Cortex of kidney (tissue), 1 donor: ENCODE measurements around the gene PRPSAP2.
"Not testable (repeated sequence)": the region's sequence is repeated elsewhere in the genome, so short reads cannot be mapped to it uniquely, and the experiment has no call there.

Source experiments
- DNase-seq: peaks from one replicate; lab custom pipeline; 2025; lab: John Stamatoyannopoulos, UW

Gene PRPSAP2

DNA sequence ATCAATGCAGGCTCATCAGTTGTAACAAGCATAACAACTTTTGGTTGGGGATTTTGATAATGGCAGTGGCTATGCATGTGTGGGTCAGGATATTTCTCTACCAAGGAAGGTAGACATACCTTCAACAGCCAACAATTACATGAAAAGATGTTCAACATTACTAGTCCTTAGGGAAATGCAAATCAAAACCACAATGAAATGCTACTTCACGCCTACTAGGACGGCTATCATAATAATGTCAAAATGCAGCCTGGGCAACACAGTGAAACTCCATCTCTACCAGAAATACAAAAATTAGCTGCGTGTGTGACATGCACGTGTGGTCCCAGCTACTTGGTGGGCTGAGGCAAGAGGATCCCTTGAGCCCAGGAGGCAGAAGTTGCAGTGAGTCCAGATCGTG is 86.7 kb downstream of the PRPSAP2 start:
- DNase-seq: no peak

DNA sequence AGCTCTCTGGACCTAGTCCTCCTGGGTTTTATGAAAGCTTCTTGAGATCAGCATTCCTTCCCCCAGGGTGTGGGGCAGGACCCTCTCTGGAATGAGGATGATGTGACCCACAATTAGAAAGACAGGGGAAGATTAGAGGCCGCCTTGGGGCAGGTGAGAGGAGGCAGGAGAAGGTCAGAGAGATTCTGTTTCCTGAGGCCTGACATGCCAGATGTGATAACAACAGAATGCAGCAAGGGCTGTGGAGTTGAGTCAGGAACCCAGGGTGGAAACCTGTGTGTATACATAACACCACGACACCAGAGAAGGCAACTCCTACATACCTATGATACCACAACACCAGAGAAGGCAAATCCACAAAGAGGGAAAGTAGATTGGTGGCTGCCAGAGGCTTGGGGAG is 88.6 kb downstream of the PRPSAP2 start:
- DNase-seq: no peak

DNA sequence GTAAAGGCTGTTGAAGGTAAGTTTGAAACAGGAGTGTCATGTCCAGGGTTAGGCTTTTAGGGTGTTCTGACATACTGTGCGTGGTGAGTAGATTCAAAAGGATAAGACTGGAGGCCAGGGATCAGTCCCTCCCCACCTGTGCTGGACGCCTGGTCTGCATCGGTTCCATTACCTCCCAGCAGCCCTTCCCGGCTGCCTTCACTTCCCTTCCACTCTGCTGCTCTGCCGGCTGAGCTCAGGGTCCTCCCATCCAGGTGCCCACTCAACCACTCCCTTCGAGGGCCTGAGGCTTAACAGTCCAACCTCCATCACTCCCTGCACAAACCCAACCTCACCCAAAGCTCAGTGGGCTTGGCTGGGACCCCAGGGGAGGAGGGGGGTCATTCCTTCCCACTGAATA is 89.9 kb downstream of the PRPSAP2 start:
- no peak for DNase-seq

DNA sequence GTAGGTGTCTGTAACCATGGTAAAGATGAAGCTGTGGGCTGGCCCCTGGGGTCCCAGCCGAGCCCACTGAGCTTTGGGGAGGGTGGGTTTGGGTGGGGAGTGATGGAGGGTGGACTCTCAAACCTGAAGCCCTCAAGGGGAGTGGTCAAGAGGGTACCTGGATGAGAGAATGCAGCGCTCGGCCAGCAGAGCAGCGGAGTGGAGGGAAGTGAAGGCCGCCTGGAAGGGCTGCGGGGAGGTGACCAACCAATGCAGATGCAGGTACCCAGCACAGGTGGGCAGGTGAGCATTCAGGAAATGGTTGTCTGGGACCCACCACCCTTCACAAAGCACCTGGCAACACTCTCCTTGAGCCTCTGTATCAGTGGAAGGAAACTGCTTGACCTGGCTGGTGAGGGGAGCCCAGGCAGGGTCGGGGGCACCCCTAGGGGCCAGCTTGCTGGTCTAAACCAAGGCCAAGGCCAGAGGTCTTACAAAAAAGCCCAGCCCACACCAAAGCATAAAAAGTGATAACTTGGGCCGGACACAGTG is 90.6 kb downstream of the PRPSAP2 start:
- DNase-seq: no peak

DNA sequence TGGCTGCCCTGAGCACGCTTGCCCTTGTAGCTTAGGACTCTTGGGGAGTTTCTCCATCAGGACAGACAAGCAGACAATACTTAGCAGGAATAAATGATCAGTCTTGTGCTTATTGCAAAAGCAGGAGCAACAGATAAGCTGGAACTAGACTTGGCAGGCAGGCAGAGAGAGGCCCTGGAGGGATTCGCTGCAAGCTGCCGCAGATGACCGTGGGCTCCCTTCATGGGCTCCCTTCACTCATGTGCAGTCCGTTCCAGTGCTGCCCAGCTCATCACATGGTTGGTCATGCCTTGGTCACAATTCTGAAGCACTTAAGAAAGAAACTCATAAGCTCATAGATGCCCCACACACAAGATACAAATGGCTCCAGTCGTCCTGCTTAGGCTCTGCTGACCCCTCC is 91.6 kb downstream of the PRPSAP2 start:
- no peak for DNase-seq

DNA sequence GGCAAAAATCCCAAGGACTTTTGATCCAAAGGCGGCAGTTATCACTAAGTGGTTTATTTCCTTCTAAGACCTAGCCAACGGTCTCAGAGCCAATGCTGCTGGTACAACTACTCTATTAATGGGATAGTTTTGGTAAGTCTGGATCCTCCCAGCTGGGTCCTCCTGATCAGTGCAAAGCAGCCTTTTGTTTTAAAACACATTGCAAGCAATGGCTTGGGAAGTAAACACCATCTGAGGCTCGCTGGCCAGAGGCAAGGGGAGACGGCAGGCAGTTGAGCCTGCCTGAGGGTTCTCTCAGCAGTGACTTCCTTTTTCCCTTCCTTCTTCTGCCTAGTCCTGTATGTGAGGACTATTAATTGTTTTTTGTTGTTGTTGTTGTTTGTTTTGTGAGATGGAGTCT is 92.4 kb downstream of the PRPSAP2 start:
- DNase-seq: no peak

DNA sequence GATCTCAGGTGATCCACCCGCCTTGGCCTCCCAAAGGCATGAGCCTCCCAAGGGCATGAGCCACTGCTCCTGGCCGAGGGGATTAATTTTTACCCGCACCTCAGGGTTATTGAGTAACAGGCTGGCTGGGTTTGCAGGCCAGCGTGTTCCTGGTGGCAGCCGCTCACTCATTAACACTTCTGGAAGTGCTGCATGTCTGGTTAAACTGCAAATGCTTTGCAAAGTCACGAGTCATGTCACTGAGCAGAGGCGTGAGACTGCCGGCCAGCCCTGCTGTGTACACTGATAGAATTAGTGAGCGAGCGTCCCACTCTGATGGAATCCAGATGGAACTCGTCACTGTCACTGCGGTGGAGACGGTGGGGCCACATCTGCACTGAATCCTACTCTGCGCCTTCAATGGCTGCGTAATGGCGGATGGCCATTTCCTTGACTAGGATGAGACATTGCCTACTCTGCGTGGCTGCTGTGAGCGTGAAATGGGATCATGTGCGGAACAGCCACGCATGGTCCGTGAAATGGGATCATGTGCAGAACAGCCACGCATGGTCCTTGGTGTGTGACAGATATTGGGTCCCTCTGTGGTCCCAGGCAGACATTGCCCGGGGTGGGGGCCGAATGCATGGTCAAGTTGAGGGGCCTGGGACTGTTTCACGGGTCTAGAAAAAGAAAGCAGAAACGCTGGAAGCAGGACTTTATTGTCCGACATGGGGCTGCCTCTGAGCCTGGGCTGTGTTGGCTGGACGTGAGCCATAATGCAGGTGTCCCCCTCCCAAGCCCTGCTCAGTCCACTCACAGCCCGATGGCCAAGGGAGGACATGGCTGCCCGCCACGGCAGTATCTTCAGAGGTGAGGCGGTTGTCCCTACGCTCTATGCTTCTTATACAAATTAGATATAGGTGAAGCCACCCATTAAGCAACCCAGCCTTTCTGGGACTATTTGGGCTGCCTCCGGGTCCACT is 93.3 kb downstream of the PRPSAP2 start:
- DNase-seq: no peak

DNA sequence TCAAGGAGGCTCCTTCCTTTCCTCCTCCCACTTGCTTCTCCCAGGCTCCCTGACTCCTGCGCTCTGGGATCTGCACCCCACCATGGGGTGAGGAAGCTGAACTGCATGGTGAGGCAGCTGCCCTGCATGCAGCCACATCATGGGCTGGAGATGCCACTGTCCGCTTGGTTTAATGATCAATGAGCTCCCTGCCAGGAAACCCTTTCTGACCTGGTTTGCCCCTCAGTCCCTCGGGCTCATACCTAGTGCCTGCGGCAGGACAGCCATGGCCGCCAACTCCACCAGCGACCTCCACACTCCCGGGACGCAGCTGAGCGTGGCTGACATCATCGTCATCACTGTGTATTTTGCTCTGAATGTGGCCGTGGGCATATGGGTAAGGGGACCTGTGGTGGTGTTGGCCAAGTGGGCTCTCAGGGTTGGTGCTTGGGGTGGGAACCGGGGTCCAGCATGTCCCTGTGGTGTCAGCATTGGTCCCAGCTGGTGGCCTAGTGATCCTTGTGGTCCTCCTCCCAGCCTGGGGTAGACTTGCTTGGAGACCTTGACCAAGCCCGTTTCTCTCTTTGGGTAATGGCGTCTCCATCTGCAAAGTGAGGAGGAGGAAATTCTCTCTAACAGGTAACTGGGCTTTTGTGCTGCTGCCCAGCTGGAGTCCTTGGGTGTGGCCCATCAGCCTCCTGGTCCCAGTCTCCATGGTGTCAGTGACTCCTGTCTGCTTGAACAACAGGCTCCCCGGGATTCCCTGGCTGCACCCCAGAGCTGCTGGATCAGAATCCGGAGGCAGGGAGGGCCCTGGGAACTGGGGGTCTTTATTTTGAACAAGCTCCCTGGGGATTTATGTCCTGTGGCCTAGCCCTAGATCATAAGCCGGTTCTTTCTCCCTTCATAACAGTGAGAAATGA is 94.3 kb downstream of the PRPSAP2 start, which contains the start of gene SLC5A10:
Gene SLC5A10, plus strand, starts transcription at position 225 of the 902 bp plus-strand sequence. Its CDS starts 41 bp downstream, at position 266.
- no peak for DNase-seq

DNA sequence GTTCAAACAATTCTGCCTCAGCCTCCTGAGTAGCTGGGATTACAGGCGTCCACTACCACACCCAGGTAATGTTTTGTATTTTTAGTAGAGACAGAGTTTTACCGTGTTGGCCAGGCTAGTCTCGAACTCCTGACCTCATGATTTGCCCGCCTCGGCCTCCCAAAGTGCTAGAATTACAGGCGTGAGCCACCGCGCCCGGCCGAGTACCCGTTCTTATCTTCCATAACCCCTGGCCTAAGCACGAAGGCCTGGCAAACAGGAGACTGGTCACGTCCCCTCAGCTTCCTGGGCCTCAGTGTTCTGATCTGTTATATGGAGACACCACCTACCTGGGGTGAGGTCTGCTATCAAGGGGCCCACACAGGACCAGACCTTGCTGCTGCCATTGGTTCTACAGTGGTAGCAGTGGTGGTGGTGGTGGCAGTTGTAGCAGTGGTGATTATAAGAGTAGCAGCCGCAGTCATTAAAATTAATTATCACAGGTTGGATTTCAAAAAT is 95.3 kb downstream of the PRPSAP2 start:
- no peak for DNase-seq

DNA sequence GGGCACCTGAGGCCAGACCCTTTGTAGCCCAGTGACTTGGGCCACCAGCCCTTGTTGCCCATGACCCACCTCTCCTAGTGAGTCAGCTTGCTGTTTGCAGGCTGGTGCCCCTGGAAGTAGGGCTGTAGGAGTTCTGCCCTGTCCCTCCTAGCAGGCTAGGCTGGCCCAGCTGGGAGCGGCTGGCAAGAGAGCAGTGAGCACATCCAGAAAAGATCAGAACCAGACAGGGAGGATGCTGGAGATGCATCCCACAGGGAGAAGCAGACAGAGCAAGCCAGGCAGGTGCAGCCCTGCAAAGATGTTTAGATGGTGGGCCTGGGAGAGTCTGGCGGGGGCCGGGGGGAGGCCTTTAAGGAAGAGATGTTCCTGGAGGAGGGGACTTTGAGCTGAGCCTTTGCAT is 96.4 kb downstream of the PRPSAP2 start:
- DNase-seq: no peak

DNA sequence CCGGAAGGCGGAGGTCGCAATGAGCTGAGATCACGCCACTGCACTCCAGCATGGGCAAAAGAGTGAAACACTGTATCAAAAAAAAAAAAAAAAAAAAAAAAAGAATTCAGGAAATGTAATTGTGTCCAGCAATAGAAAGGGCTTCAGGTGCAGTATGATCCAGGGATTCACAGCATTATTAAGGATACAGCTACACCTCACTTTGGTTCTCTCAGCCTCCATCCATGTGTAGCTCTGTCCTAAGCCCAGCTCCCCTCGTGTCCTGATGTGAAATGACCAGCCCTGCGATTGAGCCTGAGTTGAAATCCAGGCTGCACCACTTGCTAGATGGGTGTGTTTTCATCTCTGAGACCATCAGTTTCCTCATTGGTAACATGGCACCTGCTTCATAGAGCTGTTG is 97.1 kb downstream of the PRPSAP2 start:
- no peak for DNase-seq

DNA sequence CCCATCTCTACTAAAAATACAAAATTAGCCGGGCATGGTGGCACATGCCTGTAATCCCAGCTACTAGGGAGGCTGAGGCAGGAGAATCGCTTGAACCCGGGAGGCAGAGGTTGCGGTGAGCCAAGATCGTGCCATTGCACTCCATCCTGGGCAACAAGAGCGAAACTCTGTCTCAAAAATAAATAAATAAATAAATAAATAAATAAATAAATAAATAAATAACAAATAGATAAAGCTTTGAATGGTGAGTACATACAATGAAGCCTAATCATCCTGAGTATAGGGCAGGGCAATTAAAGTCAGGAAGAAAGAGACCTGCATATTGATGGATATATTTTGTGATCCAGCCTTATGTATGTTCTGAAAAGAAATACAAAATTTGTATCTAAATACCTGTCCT is 98.1 kb downstream of the PRPSAP2 start:
- DNase-seq: not testable (repeated sequence)

DNA sequence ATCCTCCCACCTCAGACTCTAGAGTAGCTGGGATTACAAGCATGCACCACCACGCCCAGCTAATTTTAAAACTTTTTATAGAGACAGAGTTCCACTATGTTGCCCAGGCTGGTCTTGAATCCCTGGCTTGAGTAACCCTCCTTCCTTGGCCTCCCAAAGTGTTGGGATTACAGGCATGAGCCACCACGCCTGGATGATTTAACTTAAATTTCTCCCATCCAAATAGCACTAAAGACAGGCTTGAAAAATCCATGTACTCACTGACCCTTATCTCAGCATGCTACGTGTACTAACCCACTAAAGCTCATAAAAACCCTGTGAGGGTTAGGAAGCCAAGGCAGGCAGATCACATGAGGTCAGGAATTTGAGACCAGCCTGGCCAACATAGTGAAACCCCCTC is 98.7 kb downstream of the PRPSAP2 start:
- DNase-seq: no peak

DNA sequence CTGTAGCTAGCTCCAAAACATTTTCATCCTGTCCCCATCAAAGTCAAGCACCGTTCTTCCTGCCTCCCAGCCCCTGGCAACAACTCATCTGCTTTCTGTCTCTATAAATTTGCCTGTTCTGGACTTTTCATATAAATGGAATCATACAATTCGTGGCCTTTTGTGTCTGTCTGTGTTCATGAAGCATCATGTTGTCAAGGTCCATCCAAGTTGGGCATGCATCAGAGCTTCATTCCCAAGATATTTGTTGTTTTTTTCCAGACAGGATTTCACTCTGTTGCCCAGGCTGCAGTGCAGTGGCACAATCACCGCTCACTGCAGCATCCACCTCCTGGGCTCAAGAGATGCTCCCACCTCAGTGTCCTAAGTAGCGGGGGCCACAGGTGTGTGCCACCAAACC is 99.9 kb downstream of the PRPSAP2 start:
- DNase-seq: no peak

DNA sequence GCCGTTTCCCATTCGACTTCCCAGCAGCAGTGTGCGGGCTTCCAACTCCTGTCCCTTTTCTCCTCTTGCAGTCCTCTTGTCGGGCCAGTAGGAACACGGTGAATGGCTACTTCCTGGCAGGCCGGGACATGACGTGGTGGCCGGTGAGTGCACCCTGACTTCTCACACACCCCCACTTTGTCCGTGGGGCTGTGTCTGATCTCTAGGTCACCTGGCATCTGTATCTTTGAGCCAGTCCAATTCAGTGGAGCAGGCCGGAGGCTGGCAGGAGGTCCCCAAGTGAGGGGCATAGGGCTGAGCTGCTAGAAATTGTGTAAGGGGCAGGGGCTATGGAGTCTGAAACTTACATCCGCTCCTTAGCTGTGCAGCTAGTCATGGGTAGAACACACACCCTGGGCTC is 100.7 kb downstream of the PRPSAP2 start:
- no peak for DNase-seq

DNA sequence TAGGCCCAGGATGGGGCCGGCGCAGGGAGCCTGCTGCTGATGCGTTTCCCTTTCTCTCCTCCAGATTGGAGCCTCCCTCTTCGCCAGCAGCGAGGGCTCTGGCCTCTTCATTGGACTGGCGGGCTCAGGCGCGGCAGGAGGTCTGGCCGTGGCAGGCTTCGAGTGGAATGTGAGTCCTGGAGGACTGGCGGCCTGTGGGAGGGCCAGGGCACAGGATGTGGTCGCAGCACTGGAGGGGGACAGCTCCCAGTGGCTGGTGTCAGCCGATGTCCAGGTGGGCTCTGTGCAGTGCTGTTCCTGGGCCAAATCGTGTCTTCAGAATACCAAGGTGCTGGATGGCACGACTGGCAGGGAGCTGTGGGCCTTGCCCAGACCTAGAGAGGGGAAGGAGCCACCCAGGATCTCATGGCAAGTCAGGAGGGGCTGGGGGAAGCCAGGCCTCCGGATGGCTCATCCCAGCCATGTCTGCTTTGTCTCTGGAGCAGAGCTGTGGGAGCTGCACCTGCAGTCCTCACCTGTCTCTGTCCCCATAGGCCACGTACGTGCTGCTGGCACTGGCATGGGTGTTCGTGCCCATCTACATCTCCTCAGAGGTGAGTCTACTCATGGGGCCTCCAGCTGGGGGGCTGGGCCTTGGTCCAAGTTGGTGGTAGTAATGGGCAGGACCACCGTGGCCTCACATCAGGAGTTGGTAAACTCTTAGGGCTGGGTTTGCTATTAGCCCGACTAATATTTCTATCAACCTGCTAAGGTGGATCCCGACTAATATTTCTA is 101.3 kb downstream of the PRPSAP2 start:
- DNase-seq: no peak

DNA sequence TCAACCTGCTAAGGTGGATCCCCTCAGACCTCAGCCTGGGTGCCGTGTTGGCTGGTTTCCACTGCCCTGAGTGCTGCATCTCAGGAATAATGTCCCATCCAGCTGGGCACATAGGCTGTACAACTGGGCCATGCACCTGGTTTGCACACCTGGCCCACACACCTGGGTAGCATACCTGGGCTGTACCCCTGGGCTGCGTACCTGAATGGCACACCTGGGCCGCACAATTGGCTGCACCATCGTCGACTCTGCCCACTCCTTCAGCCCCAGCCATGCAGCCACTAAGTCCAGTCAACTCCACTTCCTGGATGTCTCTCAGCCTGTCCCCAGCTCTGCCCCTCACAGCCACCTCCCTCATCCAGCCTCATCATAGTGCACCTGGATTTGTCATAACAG is 101.9 kb downstream of the PRPSAP2 start:
- no peak for DNase-seq

DNA sequence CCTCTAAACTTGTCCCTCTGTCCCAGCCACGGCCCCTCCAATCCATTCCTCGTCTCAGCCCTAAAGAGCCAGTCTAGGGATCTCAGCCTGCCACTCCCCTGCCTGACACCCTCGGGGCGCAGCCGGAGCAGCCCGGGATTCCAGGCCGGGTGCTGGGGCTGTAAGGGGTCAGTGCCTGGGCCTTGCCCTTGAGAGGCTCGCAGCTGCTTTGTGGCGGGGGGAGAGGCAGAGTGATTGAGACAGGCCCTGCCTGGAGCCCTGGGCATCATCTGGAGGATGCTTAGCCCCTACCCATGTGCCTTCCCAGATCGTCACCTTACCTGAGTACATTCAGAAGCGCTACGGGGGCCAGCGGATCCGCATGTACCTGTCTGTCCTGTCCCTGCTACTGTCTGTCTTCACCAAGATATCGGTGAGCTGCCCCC is 102.3 kb downstream of the PRPSAP2 start:
- no peak for DNase-seq

DNA sequence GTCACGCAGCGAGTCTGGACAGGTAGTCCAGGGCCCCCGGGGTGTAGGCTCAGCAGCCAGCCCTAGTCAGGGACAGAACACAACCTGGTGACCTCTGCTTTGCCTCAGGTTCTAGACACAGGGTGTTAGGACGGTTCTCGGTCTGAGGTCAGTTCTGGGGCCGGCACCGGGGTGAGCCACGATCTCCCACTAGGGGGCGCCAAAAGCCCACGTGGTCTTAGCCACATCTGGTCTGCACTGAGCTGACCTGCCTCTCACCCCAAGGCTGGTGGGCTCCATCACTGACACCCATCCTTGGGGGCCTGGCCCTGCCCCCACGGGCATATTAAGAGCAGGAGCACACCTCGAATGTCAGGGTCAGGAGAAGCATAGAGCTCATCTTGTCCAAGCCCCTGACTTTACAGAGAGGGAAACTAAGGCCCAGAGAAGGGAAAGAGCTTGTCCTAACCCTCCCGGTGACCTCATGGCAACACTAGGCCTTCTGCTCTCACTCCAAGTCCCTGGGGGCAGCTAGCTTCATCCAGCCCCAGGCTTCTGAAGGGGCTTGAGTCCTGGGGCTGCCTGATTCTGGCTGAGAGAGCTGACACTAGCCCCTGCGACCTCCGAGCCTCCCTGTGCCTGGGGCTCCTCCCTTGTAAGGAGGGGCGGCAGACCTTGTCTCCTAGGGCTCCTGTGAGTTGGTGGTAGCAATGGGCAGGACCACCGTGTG is 103.0 kb downstream of the PRPSAP2 start:
- DNase-seq: no peak

DNA sequence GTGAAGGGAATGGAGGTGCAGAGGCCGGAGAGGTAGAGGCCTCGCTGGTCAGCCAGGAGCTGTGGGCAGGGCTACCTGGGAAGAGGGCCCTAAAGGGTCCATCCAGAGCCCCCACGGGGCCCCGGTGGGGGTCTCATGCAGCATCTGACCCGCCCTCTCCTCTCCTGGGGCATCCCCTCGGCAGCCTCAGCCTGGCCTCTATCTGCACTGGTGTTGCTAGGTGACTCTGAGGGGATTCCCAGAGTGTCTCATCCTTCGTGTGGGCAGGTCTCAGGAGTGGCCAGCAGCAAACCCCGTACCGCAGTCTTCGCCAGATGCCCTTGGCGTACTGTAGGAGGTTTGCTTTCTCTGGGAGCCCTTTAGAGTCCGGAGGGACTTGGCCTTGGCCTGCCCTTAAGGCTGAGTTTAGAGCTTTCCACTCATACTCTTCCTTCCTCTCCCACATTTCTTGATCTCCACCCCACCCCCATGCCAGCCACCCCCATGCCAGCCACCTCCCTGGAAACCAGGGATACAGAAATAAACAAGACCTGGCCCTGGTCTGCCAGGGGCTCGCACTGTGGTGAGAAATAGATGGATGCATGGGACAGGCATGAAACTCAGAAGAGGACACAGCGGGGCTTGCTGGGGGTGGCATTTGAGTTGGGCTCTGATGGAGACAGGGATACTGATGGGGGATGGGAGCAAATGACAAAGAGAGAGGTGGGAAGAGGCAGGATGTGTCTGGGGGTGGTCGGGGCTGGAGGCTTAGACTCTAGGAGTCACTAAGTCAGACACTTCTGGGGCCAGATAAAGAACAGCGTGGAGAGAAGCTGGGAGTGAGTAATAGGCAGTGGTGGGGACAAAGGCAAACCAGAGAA is 103.9 kb downstream of the PRPSAP2 start:
- DNase-seq: no peak
